Adrenal gland (tissue), 12 donors: ENCODE results near the gene PHKB. TPM values are rescaled to one million over a fixed set of nuclear protein-coding genes. Genes with fewer than 3 reads are reported as not detected.

Experiments used
- DNase-seq, 7 donors: peaks; one replicate each; pipeline ENCODE4 v3.0.0-alpha.2; 2019 to 2020
- H3K27ac ChIP-seq, 5 donors: fragments of 200-600 bp; sonication (generic) in 4 of 5; 1 replicate in 3 of 5; 2 replicates in 2 of 5; pipeline versions ENCODE4 v1.5.1 to v1.8.0; 2016 to 2020; ENCODE audit warnings: mild to moderate bottlenecking in 1 of 5
- H3K27me3 ChIP-seq: fragments of 200-600 bp; 2 replicates; pipeline ENCODE4 v1.8.0; 2021
- H3K36me3 ChIP-seq, 2 donors: fragments of 200-600 bp; replicated peaks in 1 of 2; 1 replicate in 1 of 2; 2 replicates in 1 of 2; pipeline versions ENCODE4 v1.5.1 to v1.8.0; 2018 to 2022
- H3K4me1 ChIP-seq, 2 donors: fragments of 200-600 bp; replicated peaks in 1 of 2; 1 replicate in 1 of 2; 2 replicates in 1 of 2; pipeline versions ENCODE4 v1.5.1 to v1.8.0; 2018 to 2021
- H3K4me3 ChIP-seq, 4 donors: fragments of 200-600 bp; sonication (generic) in 3 of 4; one replicate each; pipeline ENCODE4 v1.5.1; 2016 to 2018
- H3K9me3 ChIP-seq, 3 donors: fragments of 200-600 bp; sonication (generic) in 1 of 3; replicated peaks in 1 of 3; 1 replicate in 2 of 3; 2 replicates in 1 of 3; pipeline versions ENCODE4 v1.5.1 to v1.8.0; 2016 to 2021
- CTCF ChIP-seq, 6 experiments: fragments of 450-650 bp in 4 of 6; fragments of 200-600 bp in 2 of 6; sonication (generic) in 1 of 6; IDR thresholded peaks; 1 replicate in 5 of 6; 2 replicates in 1 of 6; pipeline versions ENCODE4 v1.5.1 to v1.8.0; 2016 to 2021; ENCODE audit warnings: antibody characterized with exemption in 6 of 6, mild to moderate bottlenecking in 2 of 6, moderate library complexity in 1 of 6
- POLR2A ChIP-seq, 2 donors: fragments of 450-650 bp; IDR thresholded peaks; one replicate each; pipeline ENCODE4 v1.6.1; 2017; ENCODE audit warnings: antibody characterized with exemption in 2 of 2, mild to moderate bottlenecking in 2 of 2, moderate library complexity in 1 of 2
- WGBS, 4 donors: extraction: QIAGEN DNeasy Blood & Tissue Kit in 2 of 4; methylation state at CpG; one replicate each; pipeline versions ENCODE4 v1.1.5 to v1.1.7; 2013 to 2017; 5-methylcytosine and 5-hydroxymethylcytosine counted together
- intact Hi-C, 2 donors: fragments of 100-400 bp; cut with DNase I; formaldehyde crosslinking; loops; one replicate each; pipeline versions ENCODE4 v1.14.1 to v1.15.0; 2022 to 2023
- polyA plus RNA-seq, 3 donors: library from polyadenylated mRNA; stranded (reverse); fragments of 200-250 nt in 2 of 3; fragments of 350-450 nt in 1 of 3; fragmentation: Illumina TruSeq in 1 of 3; extraction: RNeasy Lipid Tissue Mini Kit (QIAGEN cat#74804) in 1 of 3; gene quantifications; one replicate each; pipeline ENCODE4 v1.2.3, GENCODE V29; 2013 to 2014
- total RNA-seq, 9 donors: library from RNA; depleted of rRNA in 4 of 9; stranded (reverse); fragments of >200 nt in 4 of 9; fragments of 120-200 nt in 1 of 9; fragmentation: NEBNext Ultra II Directional in 1 of 9; extraction: Animal tissue kit (Norgen Biotek cat#: 25700) in 1 of 9; gene quantifications; one replicate each; pipeline versions ENCODE4 v1.1.0 to v1.2.4, GENCODE V29; 2013 to 2023
- donor health status: healthy with polysubstance abuse.
- donor health status: Bipolar disorder and iron deficiency.
- donor health status: DM: yes; HTN: yes; CAD: no.
- donor health status: DM: no; HTN: no; CAD: no.
- donor health status: DM: no; HTN: no; CAD: no.
- donor health status: DM: yes; HTN: yes; CAD: no.

Gene PHKB
- total and polyA plus RNA-seq, 12 donors, result 27.6 to 167 (median 107) TPM

- H3K27ac ChIP-seq, result no peak overlapping the region
- H3K4me1 ChIP-seq, result no peaks in the 10 kb centered on the region
- no peaks in the 10 kb centered on the region for H3K36me3 ChIP-seq
- DNase-seq, result no peak
- no peaks in the 10 kb centered on the region for H3K9me3 ChIP-seq
- no peak overlapping the region for H3K4me3 ChIP-seq
- TF ChIP-seq POLR2A (IDR thresholded peaks at IDR 0.05) (no peak), CTCF (IDR thresholded peaks at IDR 0.05) (no peak)
- no peaks in the 10 kb centered on the region for H3K27me3 ChIP-seq
- intact Hi-C loops, result loop anchor here in 1 of 2 donors (10.0 kb wide), 1 partner anchor 60 kb away; no protein-coding TSS in a partner anchor
Observed at GRCh38 chr16:47634727-47635126, 173.6 kb downstream of the PHKB start.

GRCh38 chr16:47636501-47637099, 175.5 kb downstream of the PHKB start:
- no peaks in the 10 kb centered on the region for H3K36me3 ChIP-seq
- DNase-seq, result no peak
- WGBS, 4 donors, result 88 to 99% (median 97%) methylated on average over 4 to 13 of the region's 13 CpGs
- H3K27ac ChIP-seq, result no peak overlapping the region
- no peaks in the 10 kb centered on the region for H3K4me1 ChIP-seq
- H3K27me3 ChIP-seq, result no peaks in the 10 kb centered on the region
- no peak overlapping the region for H3K4me3 ChIP-seq
- TF ChIP-seq POLR2A (IDR thresholded peaks at IDR 0.05), result no peak
- intact Hi-C loops, result loop anchor here in 1 of 2 donors (10.0 kb wide), 1 partner anchor 58 kb away; no protein-coding TSS in a partner anchor
- no peaks in the 10 kb centered on the region for H3K9me3 ChIP-seq

GRCh38 chr16:47638175-47638574, 177.0 kb downstream of the PHKB start:
- intact Hi-C loops, result loop anchor here in 1 of 2 donors (10.0 kb wide), 1 partner anchor 57 kb away; no protein-coding TSS in a partner anchor
- Histone ChIP-seq H3K36me3 (no peaks in the 10 kb centered on the region), H3K27me3 (no peaks in the 10 kb centered on the region), H3K9me3 (no peaks in the 10 kb centered on the region), H3K4me1 (no peaks in the 10 kb centered on the region), H3K4me3 (no peak overlapping the region), H3K27ac (no peak overlapping the region)
- DNase-seq, result no peak
- WGBS, 4 donors, result 95 to 100% (median 99%) methylated on average over 1 of the region's 1 CpG
- TF ChIP-seq POLR2A (IDR thresholded peaks at IDR 0.05) (no peak), CTCF (IDR thresholded peaks at IDR 0.05) (no peak)

GRCh38 chr16:47640661-47641060, 179.5 kb downstream of the PHKB start:
- 92 to 96% (median 95%) methylated on average over 3 of the region's 3 CpGs for WGBS, 4 donors
- Histone ChIP-seq H3K4me3 (no peak overlapping the region), H3K36me3 (no peaks in the 10 kb centered on the region), H3K27ac (no peak overlapping the region), H3K27me3 (no peaks in the 10 kb centered on the region), H3K9me3 (no peaks in the 10 kb centered on the region), H3K4me1 (no peaks in the 10 kb centered on the region)
- DNase-seq, result no peak
- intact Hi-C loops, result no loop called here
- TF ChIP-seq POLR2A (IDR thresholded peaks at IDR 0.05) (no peak), CTCF (IDR thresholded peaks at IDR 0.05) (no peak)
